ENCODE results near the gene COBL.

DNA sequence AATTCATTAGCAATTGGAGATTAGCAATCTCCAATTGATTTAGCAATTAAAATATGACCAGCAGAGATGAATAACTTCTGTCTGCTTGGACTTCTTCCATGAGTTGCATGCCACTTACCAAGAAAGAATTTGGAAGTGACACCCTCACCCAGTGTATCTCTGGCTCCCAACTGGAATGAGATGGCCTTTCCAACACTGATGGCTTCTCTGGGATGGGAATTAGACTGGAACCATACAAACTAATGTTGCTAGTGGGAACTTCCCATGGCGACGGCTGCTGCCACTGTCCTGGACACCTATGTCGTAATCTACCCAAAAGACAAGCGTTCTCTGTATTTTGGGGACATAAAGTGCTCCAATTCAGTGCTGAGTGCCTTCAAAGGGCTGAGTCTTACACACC is 192.3 kb downstream of the COBL start:
- TF ChIP-seq TAF1 (IDR thresholded peaks at IDR 0.05; ENCODE audit: low read depth, low read length) (no peak), CTCF (IDR thresholded peaks at IDR 0.05; ENCODE audit: control extremely low read depth in 1 of 3, insufficient read depth in 1 of 3, low read depth in 1 of 3, low read length in 3 of 3) (no peak), POLR2A (IDR thresholded peaks at IDR 0.05; ENCODE audit: control extremely low read depth in 1 of 2, low read depth in 2 of 2, low read length in 2 of 2) (no peak), ATF3 (IDR thresholded peaks at IDR 0.05; ENCODE audit: insufficient read depth, low read depth, low read length) (no peak), CREB1 (IDR thresholded peaks at IDR 0.05) (no peak), SUZ12 (IDR thresholded peaks at IDR 0.05; ENCODE audit: low read length) (no peak), RAD21 (IDR thresholded peaks at IDR 0.05 in 1 of 2, conservative IDR thresholded peaks at IDR 0.05 in 1 of 2; ENCODE audit: low read depth in 2 of 2, low read length in 2 of 2) (no peak), YY1 (IDR thresholded peaks at IDR 0.05; ENCODE audit: low read depth, low read length) (no peak), SIN3A (conservative IDR thresholded peaks at IDR 0.05 in 1 of 2, IDR thresholded peaks at IDR 0.05 in 1 of 2; ENCODE audit: low read depth in 1 of 2, low read length in 2 of 2) (no peak), CBX8 (IDR thresholded peaks at IDR 0.05; ENCODE audit: borderline replicate concordance, low read depth, low read length) (no peak), EZH2 (IDR thresholded peaks at IDR 0.05; ENCODE audit: low read depth, low read length, severe bottlenecking) (no peak)
- TF ChIP-seq, protein P1, sequence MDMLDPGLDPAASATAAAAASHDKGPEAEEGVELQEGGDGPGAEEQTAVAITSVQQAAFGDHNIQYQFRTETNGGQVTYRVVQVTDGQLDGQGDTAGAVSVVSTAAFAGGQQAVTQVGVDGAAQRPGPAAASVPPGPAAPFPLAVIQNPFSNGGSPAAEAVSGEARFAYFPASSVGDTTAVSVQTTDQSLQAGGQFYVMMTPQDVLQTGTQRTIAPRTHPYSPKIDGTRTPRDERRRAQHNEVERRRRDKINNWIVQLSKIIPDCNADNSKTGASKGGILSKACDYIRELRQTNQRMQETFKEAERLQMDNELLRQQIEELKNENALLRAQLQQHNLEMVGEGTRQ (IDR thresholded peaks at IDR 0.05; ENCODE audit: low read length) = no peak
